Testis (tissue), 5 donors: ENCODE measurements around the gene ZNF660. TPM values are rescaled to one million over a fixed set of nuclear protein-coding genes. Genes with fewer than 3 reads are reported as not detected.
"Not testable (repeated sequence)": the region's sequence is repeated elsewhere in the genome, so short reads cannot be mapped to it uniquely, and the experiment has no call there.

Source experiments
- DNase-seq: peaks from one replicate; pipeline ENCODE4 v3.0.0-alpha.2; 2019
- H3K27ac ChIP-seq, 2 donors: fragments of 200-600 bp; sonication (generic); one replicate each; pipeline ENCODE4 v1.5.1; 2019
- H3K27me3 ChIP-seq: fragments of 200-600 bp; sonication (generic); one replicate; pipeline ENCODE4 v1.5.1; 2019
- H3K36me3 ChIP-seq: fragments of 200-600 bp; sonication (generic); one replicate; pipeline ENCODE4 v1.5.1; 2017; ENCODE audit warnings: low read depth; ENCODE audit errors: missing control alignments
- H3K4me1 ChIP-seq: fragments of 200-600 bp; sonication (generic); one replicate; pipeline ENCODE4 v1.5.1; 2019
- H3K4me3 ChIP-seq, 2 donors: fragments of 200-600 bp; sonication (generic); one replicate each; pipeline ENCODE4 v1.5.1; 2017 to 2019
- H3K9me3 ChIP-seq: fragments of 200-600 bp; sonication (generic); one replicate; pipeline ENCODE4 v1.5.1; 2017
- CTCF ChIP-seq, 3 experiments: fragments of 450-650 bp in 2 of 3; fragments of 200-600 bp in 1 of 3; sonication (generic) in 1 of 3; IDR thresholded peaks; one replicate each; pipeline ENCODE4 v1.5.1; 2016 to 2019; ENCODE audit warnings: antibody characterized with exemption in 3 of 3, mild to moderate bottlenecking in 2 of 3, moderate library complexity in 1 of 3
- POLR2A ChIP-seq: fragments of 450-650 bp; IDR thresholded peaks from one replicate; pipeline ENCODE4 v1.6.1; 2017; ENCODE audit warnings: antibody characterized with exemption, mild to moderate bottlenecking, moderate library complexity
- WGBS, 2 donors: methylation state at CpG; one replicate each; pipeline ENCODE4 v1.1.5; 2018; 5-methylcytosine and 5-hydroxymethylcytosine counted together
- intact Hi-C: fragments of 100-400 bp; cut with DNase I; formaldehyde crosslinking; loops from one replicate; pipeline ENCODE4 v1.15.1; 2023; ENCODE audit warnings: low total_unique reads
- long read RNA-seq, 2 donors: transcript quantifications; one replicate each; lab custom pipeline, GENCODE V29; 2026
- polyA plus RNA-seq: library from polyadenylated mRNA; stranded (reverse); fragments of 350-450 nt; fragmentation: Illumina TruSeq; extraction: RNeasy Lipid Tissue Mini Kit (QIAGEN cat#74804); gene quantifications from one replicate; pipeline ENCODE4 v1.2.3, GENCODE V29; 2014; ENCODE audit warnings: low read depth, low replicate concordance; ENCODE audit not compliant: insufficient read depth
- total RNA-seq, 2 donors: library from RNA; depleted of rRNA; stranded (reverse); fragments of >200 nt; gene quantifications; one replicate each; pipeline ENCODE4 v1.2.3, GENCODE V29; 2016

ZNF660 gene
- 1 to 10 TPM; 3.8 to 5.9 TPM for total RNA-seq
- 4.1 TPM for polyA plus RNA-seq
- long read RNA-seq, donor 1, full-length matches to known transcripts: 7 of 7 reads
- long read RNA-seq, donor 1, partial matches to known transcripts: 0 of 7 reads
- long read RNA-seq, donor 1, other reads (novel, unspliced or antisense): 0 of 7 reads
- long read RNA-seq, donor 2, full-length matches to known transcripts: 2 of 2 reads
- long read RNA-seq, donor 2, partial matches to known transcripts: 0 of 2 reads
- long read RNA-seq, donor 2, other reads (novel, unspliced or antisense): 0 of 2 reads

- DNase-seq: peak; percentile 58
- no peaks in the 10 kb centered on the region for H3K9me3 ChIP-seq
- H3K4me1 ChIP-seq: peaks cover 2% of the 10 kb centered on the region
- peak within 1 kb of the TSS; percentile 61 to 66 for H3K4me3 ChIP-seq
- 1% methylated on average over 21 to 41 of the region's 41 CpGs for WGBS, 2 donors
- H3K27ac ChIP-seq: peak within 1 kb of the TSS; percentile 45 to 75
- H3K27me3 ChIP-seq: no peaks in the 10 kb centered on the region
- intact Hi-C loops: no loop called here
- TF ChIP-seq POLR2A (no peak), CTCF (IDR thresholded peaks at IDR 0.05) (no peak)
- H3K36me3 ChIP-seq: no peaks in the 10 kb centered on the region
These were observed at the start of gene ZNF660 for GRCh38 chr3:44584646-44585501. Gene ZNF660, plus strand, starts transcription at chr3:44584964. Its CDS starts 9,230 bp downstream, at chr3:44594194.

- H3K9me3 ChIP-seq: no peaks in the 10 kb centered on the region
- H3K27me3 ChIP-seq: no peaks in the 10 kb centered on the region
- no peaks in the 10 kb centered on the region for H3K36me3 ChIP-seq
- DNase-seq: no peak
- TF ChIP-seq CTCF (IDR thresholded peaks at IDR 0.05): no peak
- intact Hi-C loops: no loop called here
- no peak overlapping the region for H3K4me3 ChIP-seq
- no peaks in the 10 kb centered on the region for H3K4me1 ChIP-seq
- no peak overlapping the region for H3K27ac ChIP-seq
- 19 to 33% methylated on average over 1 of the region's 1 CpG for WGBS, 2 donors
These were observed 49.4 kb upstream of the ZNF660 start for GRCh38 chr3:44535364-44535763.

GRCh38 chr3:44544811-44545210 is 40.0 kb upstream of the ZNF660 start:
- H3K27me3 ChIP-seq, intact Hi-C loops, H3K4me3 ChIP-seq, DNase-seq, H3K36me3 ChIP-seq, H3K27ac ChIP-seq, H3K9me3 ChIP-seq, H3K4me1 ChIP-seq: not testable (repeated sequence)
- WGBS, 2 donors: 74 to 88% methylated on average over 1 of the region's 1 CpG

GRCh38 chr3:44554626-44555592 is 29.9 kb upstream of the ZNF660 start, which contains the start of gene ZKSCAN7:
Gene ZKSCAN7, plus strand, starts transcription at chr3:44555193. Its CDS starts 1,855 bp downstream, at chr3:44557048.
- peak within 1 kb of the TSS; percentile 72 to 79 for H3K27ac ChIP-seq
- H3K4me1 ChIP-seq: peaks cover 9% of the 10 kb centered on the region
- no peaks in the 10 kb centered on the region for H3K36me3 ChIP-seq
- TF ChIP-seq CTCF (IDR thresholded peaks at IDR 0.05) (no peak), POLR2A (no peak)
- peak; percentile 72 for DNase-seq
- intact Hi-C loops: no loop called here
- peak within 1 kb of the TSS; percentile 66 to 81 for H3K4me3 ChIP-seq
- WGBS, 2 donors: 2 to 11% methylated on average over 10 to 53 of the region's 68 CpGs
- H3K9me3 ChIP-seq: no peaks in the 10 kb centered on the region
- H3K27me3 ChIP-seq: no peaks in the 10 kb centered on the region
